ENCODE measurements around the gene RBM4. TPM values are rescaled to one million over a fixed set of nuclear protein-coding genes. Genes with fewer than 3 reads are reported as not detected.

RBM4 gene
- total RNA-seq, 2 donors from 2014 or later = 105 to 137 TPM

GRCh38 chr11:66617155-66617834 is 21.2 kb upstream of the RBM4 start:
- intact Hi-C loops (cut with DNase I) = no loop called here

GRCh38 chr11:66619080-66619554 is 19.4 kb upstream of the RBM4 start:
- no peak for DNase-seq (ENCODE audit: low spot score)
- Histone ChIP-seq H3K4me3 (peak overlapping the region; percentile 80 to 95), H3K36me3 (no peaks in the 10 kb centered on the region), H3K4me1 (replicated peaks) (peaks cover 11% of the 10 kb centered on the region), H3K9me3 (no peaks in the 10 kb centered on the region), H3K27ac (peak overlapping the region; percentile 19 to 94), H3K27me3 (replicated peaks; ENCODE audit: insufficient read depth) (no peaks in the 10 kb centered on the region)
- WGBS = 39% methylated on average over 4 of the region's 4 CpGs
- intact Hi-C loops (cut with DNase I) = no loop called here
- TF ChIP-seq POLR2A (IDR thresholded peaks at IDR 0.05) = no peak
- TF ChIP-seq POLR2AphosphoS5 (IDR thresholded peaks at IDR 0.05) = no peak
- TF ChIP-seq CTCF (IDR thresholded peaks at IDR 0.05) = no peak

More at GRCh38 chr11:66617155-66617834, 21.2 kb upstream of the RBM4 start:
- Histone ChIP-seq H3K4me3 (peak overlapping the region; percentile 80 to 95), H3K27ac (peak overlapping the region; percentile 94), H3K36me3 (no peaks in the 10 kb centered on the region), H3K4me1 (replicated peaks) (peaks cover 11% of the 10 kb centered on the region), H3K27me3 (replicated peaks; ENCODE audit: insufficient read depth) (no peaks in the 10 kb centered on the region), H3K9me3 (no peaks in the 10 kb centered on the region)
- WGBS = under 1% methylated on average over 38 of the region's 38 CpGs
- no peak for DNase-seq (ENCODE audit: low spot score)
- no peak for TF ChIP-seq CTCF (IDR thresholded peaks at IDR 0.05)
- no peak for TF ChIP-seq POLR2A (IDR thresholded peaks at IDR 0.05)
- no peak for TF ChIP-seq POLR2AphosphoS5 (IDR thresholded peaks at IDR 0.05)

- Histone ChIP-seq H3K27ac (no peak overlapping the region), H3K4me3 (no peak overlapping the region), H3K9me3 (no peaks in the 10 kb centered on the region), H3K27me3 (replicated peaks; ENCODE audit: insufficient read depth) (no peaks in the 10 kb centered on the region), H3K36me3 (peaks cover 25 to 27% of the 10 kb centered on the region in 2 donors), H3K4me1 (replicated peaks) (peaks cover 13% of the 10 kb centered on the region)
- WGBS = 84% methylated on average over 13 of the region's 16 CpGs
- intact Hi-C loops (cut with DNase I) = no loop called here
- TF ChIP-seq CTCF (IDR thresholded peaks at IDR 0.05) = no peak
- no peak for TF ChIP-seq POLR2AphosphoS5 (IDR thresholded peaks at IDR 0.05)
- TF ChIP-seq POLR2A (IDR thresholded peaks at IDR 0.05) = no peak
- DNase-seq (ENCODE audit: low spot score) = no peak
Observed at GRCh38 chr11:66624450-66624849, 14.1 kb upstream of the RBM4 start.

GRCh38 chr11:66625041-66625751 is 13.3 kb upstream of the RBM4 start:
- peaks cover 25 to 27% of the 10 kb centered on the region in 2 donors for H3K36me3 ChIP-seq
- no peaks in the 10 kb centered on the region for H3K9me3 ChIP-seq
- 96% methylated on average over 26 of the region's 26 CpGs for WGBS
- intact Hi-C loops (cut with DNase I) = no loop called here
- DNase-seq (ENCODE audit: low spot score) = no peak
- H3K4me1 ChIP-seq (replicated peaks) = peaks cover 13% of the 10 kb centered on the region
- H3K27ac ChIP-seq = no peak overlapping the region
- TF ChIP-seq CTCF (IDR thresholded peaks at IDR 0.05) = no peak
- no peak for TF ChIP-seq POLR2A (IDR thresholded peaks at IDR 0.05)
- TF ChIP-seq POLR2AphosphoS5 (IDR thresholded peaks at IDR 0.05) = no peak
- no peak overlapping the region for H3K4me3 ChIP-seq
- no peaks in the 10 kb centered on the region for H3K27me3 ChIP-seq (replicated peaks; ENCODE audit: insufficient read depth)

Measured in prostate gland (tissue), 2 donors.